GM19467 (cell line): Measurements from ENCODE around the gene FZD8.

Source experiments
- ATAC-seq: cut with Tn5 transposase; IDR thresholded peaks from one replicate; pipeline ENCODE4 v1.9.1; 2021; ENCODE audit warnings: mild to moderate bottlenecking, moderate library complexity; ENCODE audit not compliant: unreplicated experiment

Gene FZD8

DNA sequence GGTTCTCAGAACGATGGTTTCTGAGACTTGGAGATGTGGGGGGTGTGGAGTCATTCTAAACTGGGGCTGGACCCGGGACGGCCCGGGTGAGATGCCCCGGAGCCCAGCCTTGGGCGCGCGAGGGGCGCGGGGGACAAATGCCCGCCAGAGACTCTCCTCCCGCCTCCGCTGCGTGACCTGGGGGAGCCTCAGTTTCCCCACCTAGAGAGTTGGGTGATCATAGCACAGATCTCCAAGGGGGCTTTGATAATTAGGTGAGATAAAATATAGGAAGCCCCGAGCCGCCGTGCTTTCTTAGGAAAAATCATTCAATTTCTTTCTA is 658 bp upstream of the FZD8 start:
- ATAC-seq, result no peak

- ATAC-seq, result peak; percentile 22
Measured at GRCh38 chr10:35641676-35642034, 441 bp downstream of the FZD8 start.

DNA sequence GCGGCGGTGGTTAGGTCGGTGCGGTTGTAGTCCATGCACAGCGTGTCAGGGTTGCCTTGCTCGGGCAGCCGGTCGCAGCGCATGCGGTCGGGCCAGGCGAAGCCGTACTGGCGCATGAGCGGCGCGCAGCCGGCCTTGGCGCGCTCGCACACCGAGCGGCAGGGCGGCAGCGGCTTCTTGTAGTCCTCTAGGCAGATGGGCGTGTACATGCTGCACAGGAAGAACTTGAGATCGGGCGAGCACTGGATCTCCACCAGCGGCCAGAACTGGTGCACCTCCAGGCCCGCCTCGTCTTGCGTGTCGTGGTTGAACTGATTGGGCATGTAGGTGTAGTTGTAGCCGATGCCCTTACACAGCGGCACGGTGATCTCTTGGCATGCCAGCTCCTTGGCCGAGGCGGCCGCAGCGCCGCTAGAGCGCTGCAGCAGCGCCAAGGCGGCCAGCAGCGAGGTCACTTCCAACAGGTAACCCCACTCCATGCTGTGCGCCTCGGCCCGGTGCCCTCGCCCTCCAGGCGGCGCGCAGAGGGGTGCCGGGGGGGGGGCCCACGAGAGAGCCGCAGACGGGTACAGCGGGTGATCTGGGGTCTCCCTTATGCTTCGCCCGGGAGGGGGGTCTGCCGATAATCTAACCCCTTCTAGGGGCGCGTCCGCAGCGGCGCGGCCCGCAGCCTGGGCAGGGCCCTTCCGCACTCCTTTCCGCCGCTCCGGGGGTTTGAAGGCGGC is 983 bp downstream of the FZD8 start:
- peak; percentile 32 for ATAC-seq

GRCh38 chr10:35640474-35640873 is 1.6 kb downstream of the FZD8 start:
- no peak for ATAC-seq

DNA sequence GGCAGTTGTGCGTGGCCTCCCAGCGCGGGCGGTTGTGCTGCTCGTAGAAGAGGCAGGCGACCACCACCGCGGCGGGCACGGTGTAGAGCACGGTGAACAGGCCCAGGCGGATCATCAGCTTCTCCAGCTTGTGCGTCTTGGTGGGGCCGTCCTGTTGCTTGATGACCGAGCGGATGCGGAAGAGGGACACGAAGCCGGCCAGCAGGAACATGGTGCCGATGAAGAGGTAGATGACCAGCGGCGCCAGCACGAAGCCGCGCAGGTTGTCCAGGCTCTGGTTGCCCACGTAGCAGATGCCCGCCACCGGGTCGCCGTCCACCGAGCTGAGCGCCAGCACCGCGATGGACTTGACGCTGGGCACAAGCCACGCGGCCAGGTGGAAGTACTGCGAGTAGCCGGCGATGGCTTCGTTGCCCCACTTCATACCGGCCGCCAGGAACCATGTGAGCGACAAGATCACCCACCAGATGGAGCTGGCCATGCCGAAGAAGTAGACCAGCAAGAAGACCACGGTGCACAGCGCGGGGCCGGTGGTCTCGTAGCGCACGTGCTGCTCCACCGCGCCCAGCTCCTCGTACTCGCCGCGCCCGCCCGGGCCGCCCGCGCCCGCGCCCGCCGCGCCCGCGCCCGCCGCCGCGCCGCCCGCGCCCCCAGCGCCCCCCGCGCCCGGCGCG is 2.2 kb downstream of the FZD8 start:
- no peak for ATAC-seq

DNA sequence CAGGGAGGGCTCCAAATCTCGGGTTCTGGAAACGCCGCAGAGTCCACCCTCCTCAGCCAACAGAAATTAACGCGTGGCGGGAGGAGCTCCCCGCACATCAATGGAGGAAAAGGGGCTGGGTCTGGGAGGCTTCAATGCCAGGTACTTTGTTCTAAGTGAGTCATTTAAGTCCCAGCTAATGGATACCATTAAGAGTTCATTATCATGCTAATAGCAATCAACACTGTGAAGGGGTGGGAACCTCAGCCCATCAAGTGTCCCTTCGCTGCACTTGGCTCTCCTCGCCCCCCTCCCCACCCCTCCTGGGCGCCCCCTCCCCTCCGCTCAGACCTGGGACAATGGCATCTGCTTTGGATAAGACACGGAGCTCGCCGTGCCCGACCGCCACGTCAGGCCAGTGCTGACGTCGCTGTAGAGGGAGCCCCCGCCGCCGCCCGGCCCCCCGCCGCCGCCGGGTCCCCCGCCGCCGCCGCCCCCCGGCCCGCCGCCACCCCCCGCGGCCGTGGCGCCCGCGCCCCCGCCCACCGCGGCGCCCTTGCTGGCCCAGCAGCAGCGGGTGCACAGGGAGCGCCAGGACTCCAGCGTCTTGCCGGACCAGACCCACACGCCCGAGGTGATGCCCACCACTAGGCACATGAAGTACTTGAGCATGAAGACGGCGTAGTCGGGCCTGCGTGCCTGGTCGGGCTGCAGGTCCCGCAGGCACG is 2.9 kb downstream of the FZD8 start:
- ATAC-seq, result no peak

- no peak for ATAC-seq
Measured at GRCh38 chr10:35638101-35638500, 4.0 kb downstream of the FZD8 start.

- no peak for ATAC-seq
Measured at GRCh38 chr10:35637462-35637861, 4.6 kb downstream of the FZD8 start.

DNA sequence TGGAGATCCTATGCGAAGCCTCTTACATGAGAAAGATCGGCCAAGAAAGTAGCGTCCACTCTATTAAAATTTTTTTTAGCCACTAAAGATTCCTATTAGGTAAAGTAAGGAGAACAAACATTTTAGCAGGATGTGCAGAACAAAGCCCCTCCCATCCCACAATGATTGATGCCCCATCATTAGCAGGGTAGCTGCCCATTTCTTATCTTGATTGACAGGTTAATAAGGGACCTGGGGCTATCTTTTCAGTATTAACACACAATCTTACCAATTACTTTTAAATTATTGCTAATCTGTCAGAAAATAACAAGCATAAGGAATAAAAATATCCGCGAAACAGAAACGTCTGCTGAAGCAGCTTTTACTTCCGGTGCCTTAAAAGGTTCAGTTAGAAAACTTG is 5.1 kb downstream of the FZD8 start:
- no peak for ATAC-seq

DNA sequence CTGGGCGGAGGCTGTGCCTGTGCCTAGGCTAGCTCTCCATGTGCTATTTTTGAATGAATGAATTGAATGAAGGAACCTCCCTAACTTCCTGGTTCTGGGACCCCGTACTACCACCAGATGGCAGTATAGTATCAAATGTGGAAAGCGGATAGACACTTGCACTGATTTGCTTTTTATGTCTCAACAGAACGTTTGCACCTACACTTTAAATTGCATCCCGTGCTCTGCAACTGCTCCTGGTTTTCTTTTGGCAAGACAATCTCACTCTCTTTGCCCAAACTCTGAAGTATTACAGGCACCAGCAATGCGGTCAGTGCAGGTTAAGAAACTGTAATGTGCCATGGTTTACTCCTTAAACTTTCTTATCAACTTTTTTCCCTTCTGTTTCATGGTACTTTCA is 6.5 kb downstream of the FZD8 start:
- ATAC-seq, result no peak

DNA sequence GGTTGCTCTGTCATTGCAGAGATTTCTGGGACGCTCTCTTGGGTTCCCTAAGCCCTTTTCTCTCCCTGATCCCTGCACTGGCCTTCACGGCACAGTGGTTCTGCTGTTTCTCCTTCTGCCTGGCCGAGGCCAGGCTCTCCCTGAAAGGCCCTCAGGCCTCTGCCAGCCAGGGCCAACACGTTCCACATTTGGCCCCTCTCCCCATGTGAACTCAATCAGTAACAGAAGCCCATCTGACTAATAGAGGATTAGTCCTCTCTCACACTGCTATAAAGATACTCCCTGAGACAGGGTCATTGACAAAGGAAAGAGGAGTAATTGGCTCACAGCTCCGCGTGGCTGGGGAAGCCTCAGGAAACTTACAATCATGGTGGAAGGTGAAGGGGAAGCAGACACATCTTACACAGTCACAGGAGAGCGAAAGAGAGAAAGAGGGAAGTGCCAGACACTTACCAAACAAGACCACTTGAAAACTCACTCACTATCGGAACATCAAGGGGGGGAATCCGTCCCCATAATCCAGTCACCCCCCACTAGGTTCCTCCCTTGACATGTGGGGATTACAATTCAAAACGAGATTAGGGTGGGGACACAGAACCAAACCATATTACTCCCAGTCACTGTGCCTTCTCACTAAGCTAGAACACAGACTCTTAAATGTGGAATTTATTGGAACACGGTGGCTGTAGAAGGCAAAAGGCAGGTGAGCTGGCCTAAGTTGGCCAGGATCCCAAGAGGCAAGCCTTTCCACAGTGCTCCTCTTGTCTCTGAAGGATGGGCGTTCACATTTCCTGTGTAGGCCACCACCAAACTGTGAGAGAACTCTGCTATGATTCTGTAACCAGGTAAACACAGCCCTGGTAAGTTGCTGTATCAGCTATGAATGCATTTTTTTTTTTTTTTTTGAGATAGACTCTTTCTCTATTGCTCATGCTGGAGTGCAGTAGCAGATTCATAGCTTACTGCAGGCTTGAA is 8.8 kb downstream of the FZD8 start:
- no peak for ATAC-seq

DNA sequence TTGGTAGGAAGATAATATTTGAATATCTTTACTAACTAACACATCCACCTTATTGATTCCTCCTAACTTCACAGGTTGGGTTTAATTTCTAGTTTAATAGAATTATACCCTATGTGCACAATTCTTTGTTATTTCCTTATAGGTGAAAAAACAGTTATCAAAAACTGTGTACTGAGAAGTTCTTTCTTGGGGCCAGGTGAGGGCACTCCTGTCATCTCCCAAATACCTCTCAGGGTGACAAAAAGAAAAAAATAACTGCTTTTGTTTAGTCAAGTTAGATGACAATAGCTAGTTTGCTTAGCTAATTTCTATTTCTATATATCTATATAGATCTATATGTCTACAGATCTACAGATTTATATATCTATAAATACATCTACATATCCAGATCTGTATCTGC is 10.1 kb downstream of the FZD8 start:
- ATAC-seq, result no peak

DNA sequence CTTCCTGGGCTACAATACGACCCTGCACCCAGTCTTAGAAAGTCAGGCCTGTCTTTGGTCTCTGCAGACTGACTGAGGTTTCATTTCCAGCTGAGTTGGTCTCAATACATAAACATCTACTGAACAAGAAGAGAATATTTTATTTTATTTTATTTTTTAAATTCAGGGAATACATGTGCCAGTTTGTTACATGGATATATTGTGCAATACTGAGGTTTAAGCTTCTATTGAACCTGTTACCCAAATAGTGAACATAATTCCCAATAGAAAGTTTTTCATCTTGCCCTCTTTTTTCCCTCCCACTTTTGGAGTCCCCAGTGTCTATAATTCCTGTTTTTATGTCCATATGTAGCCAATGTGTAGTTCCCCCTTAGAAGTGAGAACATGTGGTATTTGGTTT is 10.7 kb downstream of the FZD8 start:
- no peak for ATAC-seq

GRCh38 chr10:35626971-35627507 is 15.1 kb downstream of the FZD8 start:
- no peak for ATAC-seq

- ATAC-seq, result no peak
Measured at GRCh38 chr10:35614312-35614711, 27.8 kb downstream of the FZD8 start.

DNA sequence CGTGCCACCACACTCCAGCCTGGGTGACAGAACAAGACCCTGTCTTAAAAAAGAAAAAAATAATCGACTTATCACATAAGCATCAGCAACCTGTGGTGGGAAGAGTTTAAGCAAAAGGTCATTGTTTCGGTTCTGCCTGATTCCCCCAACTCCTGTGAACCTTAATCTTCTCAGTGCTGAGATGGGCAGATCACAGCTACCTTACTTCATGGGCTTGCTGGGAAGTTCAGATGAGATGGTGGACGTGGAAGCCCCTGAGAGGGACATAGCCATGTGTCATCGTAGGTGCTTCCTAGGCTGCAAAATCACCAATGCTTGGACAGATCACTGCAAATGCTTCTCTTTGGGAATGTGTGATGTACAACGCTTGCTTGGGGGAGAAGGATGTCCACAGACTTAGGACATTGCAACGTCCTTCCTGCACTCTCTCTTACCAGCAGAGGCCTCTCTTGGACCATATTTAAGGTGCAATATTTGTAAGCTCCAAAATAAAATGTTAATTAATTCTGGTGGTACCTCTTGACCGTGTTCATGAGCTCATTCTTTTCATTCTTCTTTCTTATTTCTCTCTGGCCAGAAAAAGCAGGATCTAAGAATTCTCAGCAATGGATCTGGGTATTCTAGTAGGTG is 28.4 kb downstream of the FZD8 start:
- no peak for ATAC-seq

DNA sequence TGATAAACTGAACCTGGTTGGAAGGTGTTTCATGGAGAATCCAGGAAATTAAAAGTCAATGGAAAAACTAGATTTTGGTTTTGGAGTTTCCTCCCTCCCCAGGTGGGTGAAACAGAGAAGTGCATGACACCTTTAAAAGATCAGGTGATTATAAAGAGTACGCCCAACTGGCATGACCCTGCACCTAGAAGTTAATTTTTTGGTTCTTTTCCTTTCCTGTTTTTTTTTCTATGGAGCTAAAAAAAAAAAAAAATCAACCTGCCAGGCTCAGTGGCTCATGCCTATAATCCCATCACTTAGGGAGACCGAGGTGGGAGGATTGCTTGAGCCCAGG is 29.0 kb downstream of the FZD8 start:
- ATAC-seq, result no peak

GRCh38 chr10:35612385-35613106 is 29.6 kb downstream of the FZD8 start:
- no peak for ATAC-seq

GRCh38 chr10:35611750-35612149 is 30.3 kb downstream of the FZD8 start:
- ATAC-seq, result no peak

GRCh38 chr10:35608328-35608672 is 33.8 kb downstream of the FZD8 start:
- no peak for ATAC-seq
